ENCODE results near the gene ESPNL.

ESPNL gene

DNA sequence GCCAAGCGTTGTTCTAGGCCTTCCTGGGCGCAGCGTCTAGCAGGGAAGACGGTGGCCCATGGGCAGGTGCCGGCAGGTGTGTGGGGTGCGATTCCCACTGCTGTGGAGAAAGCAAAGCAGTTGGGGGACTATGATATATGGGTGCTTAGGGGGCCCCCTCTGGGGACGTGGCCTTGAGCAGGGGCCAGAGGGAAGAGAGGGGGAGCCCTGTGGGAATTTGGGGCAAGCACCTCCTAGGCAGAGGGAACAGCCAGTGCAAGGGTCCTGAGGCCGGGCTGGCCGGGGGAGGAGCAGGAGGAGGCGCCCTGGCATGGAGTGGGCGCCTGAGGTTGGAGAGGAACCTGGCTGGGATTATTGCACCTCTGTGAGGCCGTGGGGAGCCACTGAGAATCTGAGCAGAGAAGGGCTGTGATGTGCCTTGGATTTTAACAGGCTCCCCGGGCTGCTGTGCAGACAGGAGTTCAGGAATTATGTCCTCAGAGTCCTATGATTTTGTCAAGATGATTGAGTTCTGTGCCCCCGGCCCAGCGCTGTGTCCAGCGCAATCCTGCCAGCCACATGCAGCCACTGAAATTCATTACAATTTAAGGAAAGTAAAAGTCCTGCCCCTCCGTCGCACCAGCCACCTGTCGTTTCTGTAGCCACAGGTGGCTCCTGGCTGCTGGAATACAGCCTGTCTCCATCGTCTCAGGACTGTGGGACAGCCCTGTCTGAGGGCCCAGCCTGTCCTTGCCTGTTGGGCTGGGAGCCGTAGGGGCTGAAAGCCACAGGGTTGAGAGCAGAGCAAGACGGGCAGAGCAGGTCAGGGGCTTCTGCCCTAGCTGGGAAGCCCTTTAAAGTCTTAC, 29.2 kb downstream of the ESPNL start:
- no peak for DNase-seq
- no peak for ATAC-seq

DNA sequence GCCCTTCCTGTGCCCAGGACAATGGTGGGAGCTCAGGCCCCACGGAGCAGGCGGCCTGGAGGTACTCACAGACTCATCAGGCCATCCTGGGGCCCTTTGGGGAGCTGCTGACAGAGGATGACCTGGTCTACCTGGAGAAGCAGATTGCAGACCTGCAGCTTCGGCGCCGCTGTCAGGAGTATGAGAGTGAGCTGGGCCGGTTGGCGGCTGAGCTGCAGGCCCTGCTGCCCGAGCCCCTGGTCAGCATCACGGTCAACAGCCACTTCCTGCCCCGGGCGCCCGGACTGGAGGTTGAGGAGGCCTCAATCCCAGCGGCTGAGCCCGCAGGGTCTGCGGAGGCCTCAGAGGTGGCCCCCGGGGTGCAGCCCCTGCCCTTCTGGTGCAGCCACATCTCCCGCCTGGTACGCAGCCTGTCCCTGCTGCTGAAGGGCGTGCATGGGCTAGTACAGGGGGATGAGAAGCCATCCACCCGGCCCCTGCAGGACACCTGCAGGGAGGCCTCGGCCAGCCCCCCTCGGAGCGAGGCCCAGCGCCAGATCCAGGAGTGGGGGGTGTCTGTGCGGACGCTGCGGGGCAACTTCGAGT, 30.1 kb downstream of the ESPNL start:
- no peak for DNase-seq
- ATAC-seq: no peak

DNA sequence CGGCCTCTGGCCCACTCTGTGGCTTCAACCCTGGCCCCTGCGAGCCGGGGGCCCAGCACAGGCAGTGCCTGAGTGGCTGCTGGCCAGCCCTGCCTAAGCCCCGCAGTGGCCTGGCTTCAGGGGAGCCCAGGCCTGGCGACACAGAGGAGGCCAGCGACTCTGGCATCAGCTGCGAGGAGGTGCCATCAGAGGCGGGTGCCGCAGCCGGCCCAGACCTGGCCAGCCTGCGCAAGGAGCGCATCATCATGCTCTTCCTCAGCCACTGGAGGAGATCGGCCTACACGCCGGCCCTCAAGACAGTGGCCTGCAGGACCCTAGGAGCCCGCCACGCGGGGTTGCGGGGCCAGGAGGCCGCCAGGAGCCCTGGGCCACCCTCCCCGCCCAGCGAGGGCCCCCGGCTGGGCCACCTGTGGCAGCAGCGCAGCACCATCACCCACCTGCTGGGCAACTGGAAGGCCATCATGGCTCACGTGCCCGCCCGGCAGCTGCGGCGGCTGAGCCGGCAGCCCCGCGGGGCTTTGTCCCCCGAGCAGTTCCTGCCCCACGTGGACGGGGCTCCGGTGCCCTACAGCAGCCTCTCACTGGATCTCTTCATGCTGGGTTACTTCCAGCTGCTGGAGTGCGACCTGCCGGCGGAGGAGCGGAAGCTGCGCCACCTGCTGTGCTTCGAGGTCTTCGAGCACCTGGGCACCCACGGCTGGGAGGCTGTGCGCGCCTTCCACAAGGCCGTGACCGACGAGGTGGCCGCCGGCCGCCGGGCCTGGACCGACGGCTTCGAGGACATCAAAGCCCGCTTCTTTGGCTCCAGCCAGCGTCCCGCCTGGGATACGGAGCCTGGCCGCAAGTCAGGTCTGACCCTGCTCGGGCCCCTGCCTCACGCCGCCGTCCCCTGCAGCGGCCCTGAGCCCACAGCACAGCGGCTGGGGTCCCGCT, 30.8 kb downstream of the ESPNL start:
- ATAC-seq (no peak), DNase-seq (no peak)

DNA sequence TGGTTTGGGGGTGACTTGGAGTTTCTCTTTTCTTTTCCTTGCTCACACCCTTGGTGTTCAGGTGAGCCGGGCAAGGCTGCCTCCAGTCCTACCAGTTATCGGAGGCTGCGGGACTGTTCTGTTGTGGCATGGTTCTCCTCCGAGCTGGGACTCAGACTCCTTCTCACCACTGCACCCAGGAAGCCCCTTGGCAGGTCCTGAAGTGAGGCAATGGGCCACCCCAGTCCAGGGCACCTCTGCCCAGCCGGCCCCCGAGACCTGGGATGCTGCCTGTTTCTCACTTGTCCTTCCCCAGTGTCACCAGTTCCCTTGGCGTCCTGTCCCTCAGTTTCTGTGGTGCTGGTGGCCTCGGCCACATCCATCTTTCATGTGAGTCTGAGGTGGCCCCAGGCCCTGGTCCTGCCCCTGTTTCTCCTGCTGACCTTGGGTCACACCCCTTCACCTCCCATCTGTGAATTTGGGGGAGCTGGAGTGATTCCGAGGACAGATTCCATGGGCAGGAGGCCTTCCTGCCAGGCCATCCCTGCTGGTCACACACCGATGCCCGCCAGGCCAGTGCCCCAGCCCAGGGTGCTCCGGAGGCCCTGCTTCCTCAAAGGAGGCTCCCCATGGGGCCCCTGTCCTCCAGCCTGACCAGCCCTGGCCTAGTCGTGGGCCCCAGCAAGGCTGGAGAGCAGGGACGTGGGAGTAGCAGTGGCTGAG, 31.8 kb downstream of the ESPNL start:
- DNase-seq (no peak), ATAC-seq (no peak)

DNA sequence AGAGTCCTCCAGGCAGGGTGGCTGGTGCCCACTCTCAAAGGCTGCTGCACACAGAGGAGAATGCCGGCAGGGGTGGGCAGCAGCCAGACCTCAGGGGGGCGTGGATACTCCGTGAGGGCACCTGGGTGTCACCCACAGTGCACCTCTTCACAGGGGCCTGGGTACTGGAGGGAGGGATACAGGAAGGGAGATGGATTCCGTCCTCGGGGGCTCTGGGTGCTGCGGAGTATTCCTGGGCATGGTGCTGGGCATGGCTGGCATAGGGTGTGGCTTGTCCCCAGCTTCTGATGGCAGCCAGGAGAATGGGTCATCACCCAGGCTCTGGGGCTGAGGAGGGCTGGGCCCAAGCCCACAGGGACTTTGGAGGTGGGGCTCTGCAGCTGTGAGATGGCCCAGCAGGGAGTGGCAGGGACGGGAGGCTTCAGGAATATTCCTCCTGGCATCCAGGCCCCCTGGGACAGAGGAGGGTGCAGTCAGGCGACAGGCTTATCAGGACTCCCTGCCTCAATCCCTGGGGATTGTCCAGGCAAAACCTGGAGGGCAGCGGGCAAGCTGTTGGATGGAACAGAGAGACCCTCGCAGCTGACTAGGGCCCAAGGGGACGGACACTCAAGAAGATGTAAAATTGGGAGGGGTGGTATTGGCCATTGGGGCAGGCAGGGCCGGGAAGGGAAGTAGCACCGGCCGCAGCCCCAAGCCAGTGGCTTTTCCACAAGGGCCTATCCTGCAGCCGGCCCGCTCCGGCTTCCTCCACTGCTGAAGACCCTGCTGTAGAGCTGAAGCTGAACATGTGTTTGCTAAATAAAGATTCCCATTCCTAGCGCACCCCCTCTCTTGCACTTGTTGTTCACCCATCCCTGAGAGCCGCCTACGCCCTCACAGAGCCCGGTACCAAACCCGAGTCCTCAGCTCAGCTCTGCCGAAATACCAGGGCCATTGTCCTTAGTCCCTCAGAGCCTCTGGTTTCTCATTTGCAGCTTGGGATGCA, 32.6 kb downstream of the ESPNL start:
- ATAC-seq (no peak), DNase-seq (no peak)

DNA sequence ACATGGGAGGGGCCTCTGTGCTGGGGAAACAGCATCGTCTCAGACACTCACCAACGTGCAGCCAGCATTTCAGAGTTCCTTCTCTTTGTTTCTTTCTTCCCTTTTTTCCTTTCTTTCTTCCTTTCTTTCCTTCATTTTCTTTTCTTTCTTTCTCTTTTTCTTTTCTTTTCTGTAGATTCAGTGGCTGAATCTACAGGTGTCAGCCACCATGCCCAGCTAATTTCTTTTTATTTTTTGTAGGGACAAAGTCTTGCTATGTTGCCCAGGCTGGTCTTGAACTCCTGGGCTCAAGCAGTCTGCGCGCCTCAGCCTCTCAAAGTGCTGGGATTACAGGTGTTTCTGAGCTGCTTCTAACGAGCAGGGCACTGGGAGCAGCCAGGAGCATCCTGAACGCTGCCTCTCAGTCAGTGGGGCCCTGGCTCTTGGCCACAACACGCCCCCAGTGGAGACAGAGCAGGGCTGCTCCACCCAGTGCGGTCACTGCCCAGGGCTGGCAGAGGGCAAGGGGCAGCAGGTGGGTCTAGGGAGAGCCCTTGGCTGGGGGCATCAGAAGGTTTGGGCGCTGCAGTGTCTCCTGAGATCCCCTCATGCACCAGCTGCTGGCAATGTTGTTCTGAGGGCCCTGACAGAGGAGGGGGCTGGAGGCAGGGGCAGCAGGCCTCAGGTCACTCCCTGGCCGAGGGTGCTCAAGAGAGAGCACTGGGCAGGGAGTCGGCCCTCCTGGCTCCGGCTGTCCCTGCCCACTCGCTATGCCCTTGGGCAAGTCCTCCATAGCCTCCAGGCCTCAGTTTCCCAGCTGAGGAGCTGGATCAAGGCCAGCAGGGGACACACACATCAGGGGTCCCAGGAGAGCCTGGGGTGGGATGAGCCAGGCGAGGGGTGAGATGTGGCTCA, 33.6 kb downstream of the ESPNL start:
- ATAC-seq (no peak), DNase-seq (no peak)

DNA sequence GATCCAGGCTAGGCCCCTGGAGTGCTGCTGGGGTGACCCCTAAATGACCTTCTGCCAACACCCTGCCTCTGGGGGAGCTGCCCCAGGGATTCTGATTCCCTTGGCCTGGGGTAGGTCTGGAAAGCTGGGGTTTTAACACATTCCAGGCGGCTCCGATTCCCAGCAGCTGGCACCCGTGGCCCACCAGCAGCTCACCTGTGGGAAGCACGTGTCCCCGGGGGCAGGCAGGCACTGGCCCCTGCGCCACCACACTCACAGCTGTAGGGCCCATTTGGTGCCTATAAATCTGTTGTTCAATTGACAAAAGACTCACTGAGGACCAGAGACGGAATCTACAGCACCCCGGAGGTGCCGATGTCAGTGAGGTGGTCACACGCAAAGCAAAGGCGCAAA, 34.2 kb downstream of the ESPNL start:
- ATAC-seq: no peak
- DNase-seq: no peak

DNA sequence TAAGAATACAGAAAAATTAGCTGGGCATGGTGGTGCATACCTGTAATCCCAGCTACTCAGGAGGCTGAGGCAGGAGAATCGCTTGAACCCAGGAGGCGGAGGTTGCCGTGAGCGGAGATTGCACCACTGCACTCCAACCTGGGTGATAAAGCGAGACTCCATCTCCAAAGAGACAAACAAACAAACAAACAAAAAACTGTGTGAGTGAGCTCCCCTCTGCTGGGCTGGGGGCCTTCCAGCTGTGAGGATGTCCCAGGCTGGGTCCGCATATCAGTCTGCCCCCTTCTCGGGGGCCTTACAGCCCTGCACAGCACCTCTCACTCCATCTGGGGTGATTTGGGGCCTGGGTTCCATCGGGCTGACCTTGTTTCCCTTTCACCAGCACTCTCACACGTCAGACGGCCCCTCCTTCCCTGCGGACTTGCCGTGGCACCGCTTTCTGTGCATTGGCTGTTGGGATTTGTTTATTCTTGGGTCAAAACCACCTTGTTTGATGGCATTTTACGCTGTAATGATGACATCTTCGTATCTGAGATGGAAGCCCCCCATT, 35.5 kb downstream of the ESPNL start:
- no peak for ATAC-seq
- DNase-seq: no peak

DNA sequence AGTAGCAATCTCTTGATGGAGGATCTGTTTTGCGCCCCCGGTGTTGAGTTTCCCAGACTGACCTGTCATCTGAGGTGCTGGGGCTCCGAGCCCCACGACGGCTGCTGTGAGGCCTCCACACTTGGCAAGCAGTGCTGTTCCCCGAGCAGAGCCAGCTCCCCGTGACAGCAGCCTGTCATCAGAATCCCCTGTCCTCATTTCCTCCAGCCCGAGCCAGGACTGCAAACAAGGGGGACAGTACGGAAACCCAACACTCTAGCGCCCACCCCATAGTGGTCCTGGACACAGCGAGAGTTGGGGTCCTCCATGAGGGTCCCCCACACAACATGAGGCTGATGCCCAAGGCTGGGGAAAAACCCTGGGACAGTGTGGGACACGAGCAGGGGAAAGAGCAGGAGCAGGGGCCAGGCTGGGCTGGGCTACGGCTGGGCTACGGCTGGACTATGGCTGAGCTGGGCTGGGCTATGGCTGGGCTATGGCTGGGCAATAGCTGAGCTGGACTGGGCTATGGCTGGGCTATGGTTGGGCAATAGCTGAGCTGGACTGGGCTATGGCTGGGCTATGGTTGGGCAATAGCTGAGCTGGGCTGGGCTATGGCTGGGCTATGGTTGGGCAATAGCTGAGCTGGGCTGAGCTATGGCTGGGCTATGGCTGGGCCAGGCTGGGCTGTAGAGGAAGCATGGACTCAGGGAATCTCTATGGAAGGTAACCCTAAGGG, 36.8 kb downstream of the ESPNL start:
- ATAC-seq: no peak
- DNase-seq: no peak

DNA sequence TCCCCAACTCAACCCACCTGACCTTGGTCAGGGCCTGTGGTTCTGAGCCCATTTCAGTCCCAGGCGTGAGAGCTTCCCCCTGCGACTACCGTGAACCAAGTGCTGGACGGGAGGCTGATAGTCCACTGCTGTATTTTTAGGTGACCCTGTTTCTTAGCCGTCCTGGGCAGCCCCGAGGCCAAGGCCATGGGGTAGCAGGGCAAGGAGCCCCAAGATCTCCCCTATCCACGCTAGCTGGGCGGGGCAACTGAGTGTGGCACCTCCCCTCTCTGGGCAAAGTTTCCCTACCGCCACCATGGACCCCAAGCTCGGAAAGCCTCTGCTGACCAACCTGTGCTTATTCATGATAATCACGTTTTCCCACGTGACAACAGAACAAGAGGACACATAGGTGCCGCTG, 37.7 kb downstream of the ESPNL start:
- DNase-seq (no peak), ATAC-seq (no peak)

DNA sequence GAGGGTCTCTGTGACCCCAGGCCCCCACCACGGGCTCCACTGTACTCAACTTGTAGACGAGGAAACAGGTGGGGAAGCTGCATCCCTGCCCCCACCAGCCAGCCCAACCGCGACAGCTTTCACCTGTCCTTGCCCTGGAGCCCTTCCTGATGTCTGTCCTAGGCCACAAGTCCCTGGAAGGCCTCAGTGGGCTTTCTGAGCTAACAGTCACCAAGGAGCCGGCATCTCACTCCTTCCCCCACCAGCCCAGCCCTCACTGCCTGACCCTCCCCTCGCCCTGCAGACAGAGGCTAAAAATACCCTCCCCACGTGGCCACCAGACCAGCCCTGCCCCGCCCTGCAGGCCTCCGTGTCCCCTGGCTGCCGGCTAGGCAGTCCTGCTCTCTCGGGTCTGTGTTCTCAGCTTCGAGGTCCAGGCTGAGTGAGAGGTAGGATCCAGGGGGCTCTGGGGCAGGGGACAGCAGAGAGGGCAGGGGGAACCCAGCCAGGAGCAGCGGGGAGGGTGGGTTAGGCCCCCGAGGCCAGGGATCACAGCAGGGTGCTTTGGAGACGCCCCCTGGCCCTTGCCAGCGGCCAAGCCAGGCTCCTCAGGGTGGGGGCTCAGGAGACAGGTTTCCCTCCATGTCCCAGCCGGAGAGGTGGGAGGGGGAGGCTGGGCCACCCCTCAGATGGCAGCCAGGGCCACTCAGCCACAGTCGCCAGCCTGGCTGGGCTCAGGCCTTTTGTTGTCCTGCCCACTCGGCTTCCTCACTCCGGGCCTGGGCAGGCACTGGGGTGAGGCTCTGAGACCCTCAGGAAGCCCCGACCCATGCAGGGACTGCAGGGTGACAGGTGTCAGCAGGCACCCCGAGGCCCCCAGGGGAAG, 38.4 kb downstream of the ESPNL start, which contains the start of gene KLHL30:
KLHL30 (plus strand) TSS at position 338 of the 865 bp plus-strand sequence. CDS start 2,087 bp downstream, outside the sequence.
- DNase-seq (no peak), ATAC-seq (no peak)

DNA sequence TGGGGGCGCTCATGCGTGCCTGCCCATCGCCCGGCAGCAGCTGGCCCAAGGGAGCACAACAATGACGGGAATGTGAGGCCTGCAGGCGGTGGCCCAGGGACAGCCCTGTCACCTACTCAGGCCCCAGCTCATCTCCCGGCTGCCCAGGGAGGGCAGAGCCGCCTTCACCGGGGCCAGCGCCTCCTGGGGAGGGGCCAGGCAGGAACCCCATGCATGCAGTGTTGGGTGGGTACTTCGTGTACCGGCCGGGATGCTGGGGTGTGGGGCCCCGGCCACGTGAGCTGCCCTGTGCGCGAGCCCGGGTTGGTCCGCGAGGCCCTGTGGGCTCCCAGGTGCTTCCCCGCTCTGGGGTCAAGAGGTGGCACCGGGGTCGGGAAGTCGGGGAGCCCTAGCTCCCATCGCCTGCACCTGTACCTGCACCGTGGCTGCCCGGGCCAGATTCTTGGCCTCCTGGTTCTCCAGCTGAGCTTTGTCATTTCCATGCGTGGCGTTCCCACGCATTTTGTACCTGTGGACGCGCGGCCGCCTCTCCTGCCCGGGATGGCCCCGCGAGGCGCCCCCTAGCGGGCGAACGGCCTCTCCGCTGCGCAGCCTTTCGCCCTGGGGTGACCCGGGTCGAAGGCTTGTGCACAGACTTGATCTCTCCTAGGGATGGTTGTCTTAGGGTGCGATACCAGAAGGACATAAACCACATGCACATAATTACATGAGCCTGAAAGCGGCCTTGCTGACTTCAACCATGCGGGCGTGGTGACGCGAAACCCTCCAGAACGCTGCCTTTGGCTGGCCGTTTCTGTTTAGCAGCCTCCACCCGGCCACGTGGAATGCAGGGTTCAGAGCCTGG, 39.3 kb downstream of the ESPNL start:
- ATAC-seq (no peak), DNase-seq (peak; percentile 52)

DNA sequence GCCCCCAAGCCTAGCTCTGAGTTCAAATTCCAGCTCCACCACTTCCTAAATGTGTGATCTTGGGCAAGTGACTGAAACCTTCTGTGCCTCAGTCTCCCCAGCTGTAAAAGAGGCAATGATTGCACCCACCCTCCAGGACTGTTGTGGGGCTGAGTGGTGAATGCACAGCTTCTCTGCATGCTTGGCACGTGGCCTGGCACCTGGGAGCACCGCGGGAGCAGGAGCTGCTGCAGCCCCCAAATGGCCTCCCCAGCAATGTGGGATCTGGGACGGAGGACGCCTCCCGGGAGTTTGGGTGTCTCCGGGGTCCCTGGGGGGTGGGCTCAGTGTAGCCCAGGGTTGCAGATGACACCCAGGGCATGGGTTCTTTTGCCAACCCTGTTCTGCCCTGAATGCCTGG, 39.9 kb downstream of the ESPNL start:
- ATAC-seq: no peak
- DNase-seq: no peak

DNA sequence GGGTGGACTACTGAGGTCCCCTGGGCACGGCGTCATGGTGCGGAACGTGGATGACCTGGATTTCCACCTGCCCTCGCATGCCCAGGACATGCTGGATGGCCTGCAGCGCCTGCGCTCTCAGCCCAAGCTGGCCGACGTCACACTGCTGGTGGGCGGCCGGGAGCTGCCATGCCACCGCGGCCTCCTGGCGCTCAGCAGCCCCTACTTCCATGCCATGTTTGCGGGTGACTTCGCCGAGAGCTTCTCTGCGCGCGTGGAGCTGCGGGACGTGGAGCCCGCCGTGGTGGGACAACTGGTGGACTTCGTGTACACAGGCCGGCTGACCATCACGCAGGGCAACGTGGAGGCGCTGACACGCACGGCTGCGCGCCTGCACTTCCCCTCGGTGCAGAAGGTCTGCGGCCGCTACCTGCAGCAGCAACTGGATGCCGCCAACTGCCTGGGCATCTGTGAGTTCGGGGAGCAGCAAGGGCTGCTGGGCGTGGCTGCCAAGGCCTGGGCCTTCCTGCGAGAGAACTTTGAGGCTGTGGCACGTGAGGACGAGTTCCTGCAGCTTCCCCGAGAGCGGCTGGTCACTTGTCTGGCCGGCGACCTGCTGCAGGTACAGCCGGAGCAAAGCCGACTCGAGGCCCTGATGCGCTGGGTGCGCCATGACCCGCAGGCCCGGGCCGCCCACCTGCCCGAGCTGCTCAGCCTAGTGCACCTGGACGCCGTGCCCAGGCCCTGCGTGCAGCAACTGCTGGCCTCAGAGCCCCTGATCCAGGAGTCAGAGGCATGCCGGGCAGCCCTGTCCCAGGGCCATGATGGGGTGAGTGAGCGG, 40.8 kb downstream of the ESPNL start:
- DNase-seq (no peak), ATAC-seq (no peak)

DNA sequence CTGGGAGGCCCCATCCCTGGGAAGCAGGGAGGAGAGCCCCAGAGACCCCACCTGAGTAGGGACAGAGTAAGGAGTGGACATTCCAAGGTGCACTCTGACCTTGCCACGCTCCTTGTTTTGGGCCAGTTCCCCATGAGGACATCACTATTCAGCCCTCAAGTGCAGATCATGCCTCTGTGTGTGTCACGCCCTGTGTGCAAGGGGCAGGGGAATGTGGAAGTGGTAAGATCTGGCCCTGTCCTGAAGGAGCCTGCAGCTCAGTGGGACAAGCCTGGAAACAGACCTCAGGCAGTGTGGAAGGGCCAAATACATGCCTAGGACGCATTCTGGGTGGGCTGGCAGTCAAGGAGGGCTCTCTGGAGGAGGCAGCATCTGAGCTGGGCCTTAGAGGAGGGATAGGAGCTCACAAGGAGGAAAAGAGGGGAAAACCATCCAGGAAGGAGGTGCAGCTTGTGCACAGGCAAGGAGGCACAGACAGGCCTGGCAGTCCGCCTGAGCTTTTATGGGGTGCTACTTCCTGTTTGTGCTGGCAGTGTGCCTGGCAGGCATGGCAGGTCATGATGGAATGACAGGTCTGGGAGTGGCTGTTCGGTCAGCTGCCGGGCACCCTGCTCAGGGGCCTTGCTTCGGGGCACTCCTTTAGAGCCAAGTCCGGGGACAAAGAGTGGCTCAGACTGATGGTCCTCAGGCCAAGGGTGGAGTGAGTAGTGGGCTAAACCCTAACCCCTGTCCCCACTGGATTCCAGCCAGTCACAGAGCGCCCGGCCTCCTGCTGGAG, 41.6 kb downstream of the ESPNL start:
- no peak for ATAC-seq
- DNase-seq: no peak

All from stimulated activated naive CD8-positive, alpha-beta T cell treated with anti-CD3 and anti-CD28 coated beads, Interleukin-15, Interleukin-2, amounts not matched to agents 100 U/mL and 50 U/mL, for 24 hours (primary cell).